SK-N-SH treated with all-trans-retinoic acid at 6 μM for 48 hours (cell line): ENCODE data around the gene RGMA.

Experiments
- ATAC-seq: fragments of 200-7000 bp; cut with Tn5 transposase; 3 replicates; pipeline ENCODE4 v1.9.1; 2020; ENCODE audit warnings: mild to moderate bottlenecking, moderate library complexity
- ARNTL ChIP-seq: fragments of 450-650 bp; formaldehyde crosslinking; IDR thresholded peaks from 2 replicates; pipeline ENCODE4 v1.5.0; 2020; ENCODE audit warnings: low read depth, mild to moderate bottlenecking, moderate library complexity, borderline replicate concordance
- BACH2 ChIP-seq: fragments of 250-450 bp; sonication (Bioruptor Pico); IDR thresholded peaks from 2 replicates; pipeline ENCODE4 v1.9.0; 2021; ENCODE audit warnings: mild to moderate bottlenecking, borderline replicate concordance
- CSDC2 ChIP-seq: fragments of 250-450 bp; sonication (Bioruptor Pico); IDR thresholded peaks from 2 replicates; pipeline ENCODE4 v1.5.0; 2020; ENCODE audit warnings: mild to moderate bottlenecking, moderate library complexity
- CSRNP3 ChIP-seq: fragments of 250-450 bp; sonication (Bioruptor Pico); IDR thresholded peaks from 2 replicates; pipeline ENCODE4 v1.5.1; 2021; ENCODE audit warnings: mild to moderate bottlenecking, moderate library complexity
- ESRRG ChIP-seq: fragments of 250-450 bp; sonication (Bioruptor Pico); IDR thresholded peaks from 2 replicates; pipeline ENCODE4 v1.6.1; 2021; ENCODE audit warnings: mild to moderate bottlenecking
- GLIS3 ChIP-seq: fragments of 250-450 bp; sonication (Bioruptor Pico); IDR thresholded peaks from 2 replicates; pipeline ENCODE4 v1.5.0; 2020; ENCODE audit warnings: mild to moderate bottlenecking, moderate library complexity
- ISL1 ChIP-seq: fragments of 250-450 bp; sonication (Bioruptor Pico); IDR thresholded peaks from 2 replicates; pipeline ENCODE4 v2.1.2; 2022; ENCODE audit warnings: mild to moderate bottlenecking, moderate library complexity
- OSR1 ChIP-seq: fragments of 250-450 bp; sonication (Bioruptor Pico); IDR thresholded peaks from 2 replicates; pipeline ENCODE4 v1.8.0; 2022; ENCODE audit warnings: moderate library complexity, mild to moderate bottlenecking, inconsistent platforms
- PPARA ChIP-seq: fragments of 250-450 bp; sonication (Bioruptor Pico); IDR thresholded peaks from 2 replicates; pipeline ENCODE4 v1.5.0; 2020; ENCODE audit warnings: mild to moderate bottlenecking, borderline replicate concordance
- RARB ChIP-seq: fragments of 250-450 bp; sonication (Bioruptor Pico); IDR thresholded peaks from 2 replicates; pipeline ENCODE4 v1.8.0; 2021; ENCODE audit warnings: mild to moderate bottlenecking, moderate library complexity
- SNAI2 ChIP-seq: fragments of 250-450 bp; sonication (Bioruptor Pico); IDR thresholded peaks from 2 replicates; pipeline ENCODE4 v1.5.0; 2020; ENCODE audit warnings: mild to moderate bottlenecking, moderate library complexity
- TCF4 ChIP-seq: fragments of 250-450 bp; sonication (Bioruptor Pico); IDR thresholded peaks from 2 replicates; pipeline ENCODE4 v1.8.0; 2021; ENCODE audit warnings: mild to moderate bottlenecking, moderate library complexity, borderline replicate concordance
- TOX ChIP-seq: fragments of 250-450 bp; sonication (Bioruptor Pico); IDR thresholded peaks from 2 replicates; pipeline ENCODE4 v1.8.0; 2021; ENCODE audit warnings: mild to moderate bottlenecking, moderate library complexity, borderline replicate concordance
- TSHZ2 ChIP-seq: fragments of 250-450 bp; sonication (Bioruptor Pico); IDR thresholded peaks from 2 replicates; pipeline ENCODE4 v1.5.0; 2020; ENCODE audit warnings: mild to moderate bottlenecking, moderate library complexity
- ZC3H10 ChIP-seq: fragments of 250-450 bp; sonication (Bioruptor Pico); IDR thresholded peaks from 2 replicates; pipeline ENCODE4 v1.5.1; 2021; ENCODE audit warnings: mild to moderate bottlenecking, moderate library complexity
- ZFP3 ChIP-seq: fragments of 250-450 bp; sonication (Bioruptor Pico); IDR thresholded peaks from 2 replicates; pipeline ENCODE4 v1.5.0; 2020; ENCODE audit warnings: mild to moderate bottlenecking, moderate library complexity
- ZFP30 ChIP-seq: fragments of 450-650 bp; formaldehyde crosslinking; IDR thresholded peaks from 2 replicates; pipeline ENCODE4 v1.5.0; 2022; ENCODE audit warnings: mild to moderate bottlenecking, moderate library complexity
- ZNF565 ChIP-seq: fragments of 450-650 bp; formaldehyde crosslinking; conservative IDR thresholded peaks from 2 replicates; pipeline ENCODE4 v1.5.0; 2020; ENCODE audit warnings: low read depth, mild to moderate bottlenecking, moderate library complexity
- ZNF70 ChIP-seq: fragments of 450-650 bp; formaldehyde crosslinking; IDR thresholded peaks from 2 replicates; pipeline ENCODE4 v1.5.0; 2020; ENCODE audit warnings: mild to moderate bottlenecking, moderate library complexity
- ZNF8 ChIP-seq: fragments of 450-650 bp; formaldehyde crosslinking; IDR thresholded peaks from 2 replicates; pipeline ENCODE4 v1.5.0; 2020; ENCODE audit warnings: mild to moderate bottlenecking, moderate library complexity
- TF ChIP-seq, protein P1 (sequence below): fragments of 250-450 bp; sonication (Bioruptor Pico); IDR thresholded peaks from 2 replicates; pipeline ENCODE4 v1.5.1; 2020; ENCODE audit warnings: low read depth, mild to moderate bottlenecking, moderate library complexity
- TF ChIP-seq, protein P2 (sequence below): fragments of 250-450 bp; sonication (Bioruptor Pico); IDR thresholded peaks from 2 replicates; pipeline ENCODE4 v1.8.0; 2021; ENCODE audit warnings: low read depth, mild to moderate bottlenecking, moderate library complexity, borderline replicate concordance
- TF ChIP-seq, protein P3 (sequence below): fragments of 250-450 bp; sonication (Bioruptor Pico); IDR thresholded peaks from 2 replicates; pipeline ENCODE4 v1.8.0; 2020; ENCODE audit warnings: mild to moderate bottlenecking, moderate library complexity, borderline replicate concordance

Gene RGMA

GRCh38 chr15:93068581-93069199, 20.3 kb downstream of the RGMA start:
- TF ChIP-seq, protein P1, sequence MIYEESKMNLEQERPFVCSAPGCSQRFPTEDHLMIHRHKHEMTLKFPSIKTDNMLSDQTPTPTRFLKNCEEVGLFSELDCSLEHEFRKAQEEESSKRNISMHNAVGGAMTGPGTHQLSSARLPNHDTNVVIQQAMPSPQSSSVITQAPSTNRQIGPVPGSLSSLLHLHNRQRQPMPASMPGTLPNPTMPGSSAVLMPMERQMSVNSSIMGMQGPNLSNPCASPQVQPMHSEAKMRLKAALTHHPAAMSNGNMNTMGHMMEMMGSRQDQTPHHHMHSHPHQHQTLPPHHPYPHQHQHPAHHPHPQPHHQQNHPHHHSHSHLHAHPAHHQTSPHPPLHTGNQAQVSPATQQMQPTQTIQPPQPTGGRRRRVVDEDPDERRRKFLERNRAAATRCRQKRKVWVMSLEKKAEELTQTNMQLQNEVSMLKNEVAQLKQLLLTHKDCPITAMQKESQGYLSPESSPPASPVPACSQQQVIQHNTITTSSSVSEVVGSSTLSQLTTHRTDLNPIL (CRISPR knock-in tag), result no peak
- no peak for TF ChIP-seq TOX (CRISPR knock-in tag)
- TF ChIP-seq ZNF70 (CRISPR knock-in tag), result no peak
- TF ChIP-seq BACH2 (CRISPR knock-in tag), result no peak
- TF ChIP-seq ZNF565, result no peak
- TF ChIP-seq ZFP30 (CRISPR knock-in tag), result no peak
- no peak for TF ChIP-seq TCF4 (CRISPR knock-in tag)
- no peak for TF ChIP-seq ESRRG (CRISPR knock-in tag)
- TF ChIP-seq ARNTL, result no peak
- TF ChIP-seq, protein P2, sequence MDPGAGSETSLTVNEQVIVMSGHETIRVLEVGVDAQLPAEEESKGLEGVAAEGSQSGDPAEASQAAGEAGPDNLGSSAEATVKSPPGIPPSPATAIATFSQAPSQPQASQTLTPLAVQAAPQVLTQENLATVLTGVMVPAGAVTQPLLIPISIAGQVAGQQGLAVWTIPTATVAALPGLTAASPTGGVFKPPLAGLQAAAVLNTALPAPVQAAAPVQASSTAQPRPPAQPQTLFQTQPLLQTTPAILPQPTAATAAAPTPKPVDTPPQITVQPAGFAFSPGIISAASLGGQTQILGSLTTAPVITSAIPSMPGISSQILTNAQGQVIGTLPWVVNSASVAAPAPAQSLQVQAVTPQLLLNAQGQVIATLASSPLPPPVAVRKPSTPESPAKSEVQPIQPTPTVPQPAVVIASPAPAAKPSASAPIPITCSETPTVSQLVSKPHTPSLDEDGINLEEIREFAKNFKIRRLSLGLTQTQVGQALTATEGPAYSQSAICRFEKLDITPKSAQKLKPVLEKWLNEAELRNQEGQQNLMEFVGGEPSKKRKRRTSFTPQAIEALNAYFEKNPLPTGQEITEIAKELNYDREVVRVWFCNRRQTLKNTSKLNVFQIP (CRISPR knock-in tag), result no peak
- TF ChIP-seq CSRNP3, result no peak
- TF ChIP-seq SNAI2, result no peak
- no peak for TF ChIP-seq ISL1 (CRISPR knock-in tag)
- TF ChIP-seq PPARA, result no peak
- no peak for TF ChIP-seq GLIS3 (CRISPR knock-in tag)
- TF ChIP-seq CSDC2 (CRISPR knock-in tag), result no peak
- TF ChIP-seq RARB (CRISPR knock-in tag), result no peak
- no peak for TF ChIP-seq ZNF8 (CRISPR knock-in tag)
- TF ChIP-seq, protein P3, sequence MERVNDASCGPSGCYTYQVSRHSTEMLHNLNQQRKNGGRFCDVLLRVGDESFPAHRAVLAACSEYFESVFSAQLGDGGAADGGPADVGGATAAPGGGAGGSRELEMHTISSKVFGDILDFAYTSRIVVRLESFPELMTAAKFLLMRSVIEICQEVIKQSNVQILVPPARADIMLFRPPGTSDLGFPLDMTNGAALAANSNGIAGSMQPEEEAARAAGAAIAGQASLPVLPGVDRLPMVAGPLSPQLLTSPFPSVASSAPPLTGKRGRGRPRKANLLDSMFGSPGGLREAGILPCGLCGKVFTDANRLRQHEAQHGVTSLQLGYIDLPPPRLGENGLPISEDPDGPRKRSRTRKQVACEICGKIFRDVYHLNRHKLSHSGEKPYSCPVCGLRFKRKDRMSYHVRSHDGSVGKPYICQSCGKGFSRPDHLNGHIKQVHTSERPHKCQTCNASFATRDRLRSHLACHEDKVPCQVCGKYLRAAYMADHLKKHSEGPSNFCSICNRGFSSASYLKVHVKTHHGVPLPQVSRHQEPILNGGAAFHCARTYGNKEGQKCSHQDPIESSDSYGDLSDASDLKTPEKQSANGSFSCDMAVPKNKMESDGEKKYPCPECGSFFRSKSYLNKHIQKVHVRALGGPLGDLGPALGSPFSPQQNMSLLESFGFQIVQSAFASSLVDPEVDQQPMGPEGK (CRISPR knock-in tag), result no peak
- TF ChIP-seq, all 23 proteins: peak for 0
- ATAC-seq, result no peak

DNA sequence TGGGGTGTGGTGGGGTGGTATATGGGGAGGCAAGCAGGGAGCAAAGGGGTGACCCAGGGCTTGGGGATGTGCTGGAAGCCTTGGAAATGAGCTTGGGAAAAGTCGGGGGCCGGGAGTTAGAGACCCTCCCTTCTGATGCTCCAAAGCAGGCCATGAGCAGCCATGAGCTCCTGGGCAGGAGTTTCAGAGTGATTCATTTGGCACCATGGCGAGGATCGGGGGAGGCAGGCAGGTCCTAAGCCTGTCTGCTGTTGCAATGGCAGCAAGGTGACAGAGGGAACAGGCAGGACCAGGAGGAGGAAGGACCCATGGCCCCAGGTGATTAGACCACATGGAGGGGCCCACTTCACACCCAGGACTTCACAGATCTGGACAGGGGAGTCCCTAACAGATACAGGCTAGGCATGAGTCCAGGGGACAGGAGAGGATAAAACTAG, 21.3 kb downstream of the RGMA start:
- no peak for TF ChIP-seq GLIS3 (CRISPR knock-in tag)
- no peak for TF ChIP-seq ARNTL
- no peak for TF ChIP-seq OSR1 (CRISPR knock-in tag)
- no peak for TF ChIP-seq ZC3H10 (CRISPR knock-in tag)
- no peak for TF ChIP-seq ZNF70 (CRISPR knock-in tag)
- TF ChIP-seq CSDC2 (CRISPR knock-in tag), result no peak
- TF ChIP-seq TSHZ2 (CRISPR knock-in tag), result no peak
- no peak for TF ChIP-seq TOX (CRISPR knock-in tag)
- TF ChIP-seq ZFP3 (CRISPR knock-in tag), result no peak
- TF ChIP-seq ZNF565, result no peak
- TF ChIP-seq, protein P3 (CRISPR knock-in tag), result no peak
- no peak for TF ChIP-seq ZFP30 (CRISPR knock-in tag)
- ATAC-seq, result no peak
